ENCODE measurements around the gene CD226. TPM values are rescaled to one million over a fixed set of nuclear protein-coding genes. Genes with fewer than 3 reads are reported as not detected.
"Not testable (repeated sequence)": the region's sequence is repeated elsewhere in the genome, so short reads cannot be mapped to it uniquely, and the experiment has no call there.

Gene CD226
- total RNA-seq, 4 donors from 2014 or later: 0.05 to 0.24 (median 0.16) TPM

- Histone ChIP-seq H3K27ac (no peak overlapping the region), H3K27me3 (no peaks in the 10 kb centered on the region), H3K4me3 (no peak overlapping the region), H3K9me3 (no peaks in the 10 kb centered on the region), H3K36me3 (no peaks in the 10 kb centered on the region), H3K4me1 (no peaks in the 10 kb centered on the region)
- TF ChIP-seq POLR2AphosphoS5 (IDR thresholded peaks at IDR 0.05): no peak
- TF ChIP-seq, protein P1, sequence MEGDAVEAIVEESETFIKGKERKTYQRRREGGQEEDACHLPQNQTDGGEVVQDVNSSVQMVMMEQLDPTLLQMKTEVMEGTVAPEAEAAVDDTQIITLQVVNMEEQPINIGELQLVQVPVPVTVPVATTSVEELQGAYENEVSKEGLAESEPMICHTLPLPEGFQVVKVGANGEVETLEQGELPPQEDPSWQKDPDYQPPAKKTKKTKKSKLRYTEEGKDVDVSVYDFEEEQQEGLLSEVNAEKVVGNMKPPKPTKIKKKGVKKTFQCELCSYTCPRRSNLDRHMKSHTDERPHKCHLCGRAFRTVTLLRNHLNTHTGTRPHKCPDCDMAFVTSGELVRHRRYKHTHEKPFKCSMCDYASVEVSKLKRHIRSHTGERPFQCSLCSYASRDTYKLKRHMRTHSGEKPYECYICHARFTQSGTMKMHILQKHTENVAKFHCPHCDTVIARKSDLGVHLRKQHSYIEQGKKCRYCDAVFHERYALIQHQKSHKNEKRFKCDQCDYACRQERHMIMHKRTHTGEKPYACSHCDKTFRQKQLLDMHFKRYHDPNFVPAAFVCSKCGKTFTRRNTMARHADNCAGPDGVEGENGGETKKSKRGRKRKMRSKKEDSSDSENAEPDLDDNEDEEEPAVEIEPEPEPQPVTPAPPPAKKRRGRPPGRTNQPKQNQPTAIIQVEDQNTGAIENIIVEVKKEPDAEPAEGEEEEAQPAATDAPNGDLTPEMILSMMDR (IDR thresholded peaks at IDR 0.05): no peak
- TF ChIP-seq POLR2A (IDR thresholded peaks at IDR 0.05): no peak
- TF ChIP-seq EP300 (IDR thresholded peaks at IDR 0.05): no peak
- WGBS: 90% methylated on average over 7 of the region's 7 CpGs
- DNase-seq (ENCODE audit: low spot score in 2 of 2): no peak
Measured at GRCh38 chr18:69906765-69907164, 40.9 kb downstream of the CD226 start.

GRCh38 chr18:69900941-69901340, 46.7 kb downstream of the CD226 start:
- H3K4me1 ChIP-seq: no peaks in the 10 kb centered on the region
- H3K4me3 ChIP-seq: no peak overlapping the region
- no peaks in the 10 kb centered on the region for H3K27me3 ChIP-seq
- TF ChIP-seq POLR2AphosphoS5 (IDR thresholded peaks at IDR 0.05): no peak
- H3K9me3 ChIP-seq: no peaks in the 10 kb centered on the region
- H3K27ac ChIP-seq: no peak overlapping the region
- no peak for DNase-seq (ENCODE audit: low spot score in 2 of 2)
- 85% methylated on average over 2 of the region's 2 CpGs for WGBS
- H3K36me3 ChIP-seq: no peaks in the 10 kb centered on the region

DNA sequence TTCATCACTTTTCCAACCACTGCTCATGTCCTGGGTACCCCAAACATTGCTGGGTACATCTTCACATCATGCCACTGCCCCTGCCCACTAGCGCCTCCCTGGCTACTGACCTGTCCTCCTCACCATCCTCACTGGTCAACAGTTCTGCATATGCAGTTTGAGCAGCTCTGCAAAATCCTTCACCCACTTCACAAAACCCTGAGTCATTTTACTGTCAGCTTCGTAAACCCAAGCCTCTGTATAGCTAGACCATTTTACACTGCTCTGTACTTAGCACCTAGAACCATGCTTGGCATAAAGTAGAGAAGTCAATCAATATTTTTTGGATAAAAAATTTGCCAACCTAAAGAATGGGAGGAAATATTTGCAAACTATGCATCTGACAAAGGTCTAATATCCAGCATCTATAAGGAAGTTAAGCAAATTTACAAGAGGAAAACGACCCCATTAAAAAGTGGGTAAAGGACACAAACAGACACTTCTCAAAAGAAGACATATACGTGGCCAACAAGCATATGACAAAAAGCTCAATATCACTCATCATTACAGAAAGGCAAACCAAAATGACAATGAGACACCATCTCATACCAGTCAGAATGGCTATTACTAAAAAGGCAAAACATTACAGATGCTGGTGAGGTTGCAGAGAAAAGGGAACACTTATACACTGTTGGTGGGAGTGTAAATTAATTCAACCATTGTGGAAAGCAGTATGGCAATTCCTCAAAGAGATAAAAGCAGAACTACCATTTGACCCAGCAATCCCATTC, 48.3 kb downstream of the CD226 start:
- H3K36me3 ChIP-seq; DNase-seq (ENCODE audit: low spot score in 2 of 2); H3K27ac ChIP-seq; H3K27me3 ChIP-seq; H3K4me1 ChIP-seq; H3K4me3 ChIP-seq; H3K9me3 ChIP-seq: not testable (repeated sequence)
- 86% methylated on average over 4 of the region's 4 CpGs for WGBS

GRCh38 chr18:69898241-69898861, 49.3 kb downstream of the CD226 start:
- Histone ChIP-seq H3K4me3 (no peak overlapping the region), H3K9me3 (no peaks in the 10 kb centered on the region), H3K4me1 (no peaks in the 10 kb centered on the region), H3K36me3 (no peaks in the 10 kb centered on the region), H3K27me3 (no peaks in the 10 kb centered on the region), H3K27ac (no peak overlapping the region)
- TF ChIP-seq EP300 (IDR thresholded peaks at IDR 0.05): no peak
- DNase-seq (ENCODE audit: low spot score in 2 of 2): no peak
- whole genome bisulfite sequencing: 70% methylated on average over 10 of the region's 11 CpGs

DNA sequence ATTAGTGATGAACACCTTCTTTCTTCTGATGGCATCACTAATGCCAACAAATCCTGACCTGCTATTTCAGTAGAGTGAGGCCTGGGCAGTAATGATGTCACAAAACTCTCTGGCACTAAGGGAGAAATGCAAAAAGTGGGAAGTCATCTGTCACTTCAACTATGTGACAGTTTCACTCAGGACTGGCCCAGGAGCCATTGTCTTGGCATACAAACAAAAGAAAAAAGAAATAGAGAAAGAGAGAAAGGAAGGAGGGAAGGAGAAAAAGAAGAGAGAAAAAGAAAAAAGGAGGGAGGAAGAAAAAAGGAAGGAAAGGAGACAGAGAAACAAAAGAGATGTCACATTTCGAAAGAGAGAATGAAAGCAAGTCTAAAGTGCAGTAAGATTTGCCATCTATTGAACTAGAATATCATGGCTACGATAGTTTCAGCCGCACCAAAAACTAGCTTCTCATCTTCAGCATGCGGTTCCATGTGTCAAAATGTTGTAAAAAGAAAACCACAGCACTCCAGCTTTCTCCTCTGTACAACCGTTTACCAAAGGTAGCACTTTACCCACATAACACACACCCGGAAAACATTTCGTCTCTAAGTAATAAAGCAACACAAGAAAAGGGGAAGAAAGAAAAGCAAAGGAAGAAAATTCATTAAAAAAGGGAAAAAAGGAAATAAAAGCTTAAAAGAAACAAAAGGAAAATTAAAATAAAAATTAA, 50.1 kb downstream of the CD226 start:
- no peak for TF ChIP-seq EP300 (IDR thresholded peaks at IDR 0.05)
- no peak for TF ChIP-seq POLR2AphosphoS5 (IDR thresholded peaks at IDR 0.05)
- TF ChIP-seq, protein P1 (IDR thresholded peaks at IDR 0.05): no peak
- no peak for TF ChIP-seq POLR2A (IDR thresholded peaks at IDR 0.05)
- Histone ChIP-seq H3K4me3 (no peak overlapping the region), H3K36me3 (no peaks in the 10 kb centered on the region), H3K9me3 (no peaks in the 10 kb centered on the region), H3K27me3 (no peaks in the 10 kb centered on the region), H3K4me1 (no peaks in the 10 kb centered on the region), H3K27ac (no peak overlapping the region)
- 75% methylated on average over 7 of the region's 7 CpGs for WGBS
- DNase-seq (ENCODE audit: low spot score in 2 of 2): no peak

DNA sequence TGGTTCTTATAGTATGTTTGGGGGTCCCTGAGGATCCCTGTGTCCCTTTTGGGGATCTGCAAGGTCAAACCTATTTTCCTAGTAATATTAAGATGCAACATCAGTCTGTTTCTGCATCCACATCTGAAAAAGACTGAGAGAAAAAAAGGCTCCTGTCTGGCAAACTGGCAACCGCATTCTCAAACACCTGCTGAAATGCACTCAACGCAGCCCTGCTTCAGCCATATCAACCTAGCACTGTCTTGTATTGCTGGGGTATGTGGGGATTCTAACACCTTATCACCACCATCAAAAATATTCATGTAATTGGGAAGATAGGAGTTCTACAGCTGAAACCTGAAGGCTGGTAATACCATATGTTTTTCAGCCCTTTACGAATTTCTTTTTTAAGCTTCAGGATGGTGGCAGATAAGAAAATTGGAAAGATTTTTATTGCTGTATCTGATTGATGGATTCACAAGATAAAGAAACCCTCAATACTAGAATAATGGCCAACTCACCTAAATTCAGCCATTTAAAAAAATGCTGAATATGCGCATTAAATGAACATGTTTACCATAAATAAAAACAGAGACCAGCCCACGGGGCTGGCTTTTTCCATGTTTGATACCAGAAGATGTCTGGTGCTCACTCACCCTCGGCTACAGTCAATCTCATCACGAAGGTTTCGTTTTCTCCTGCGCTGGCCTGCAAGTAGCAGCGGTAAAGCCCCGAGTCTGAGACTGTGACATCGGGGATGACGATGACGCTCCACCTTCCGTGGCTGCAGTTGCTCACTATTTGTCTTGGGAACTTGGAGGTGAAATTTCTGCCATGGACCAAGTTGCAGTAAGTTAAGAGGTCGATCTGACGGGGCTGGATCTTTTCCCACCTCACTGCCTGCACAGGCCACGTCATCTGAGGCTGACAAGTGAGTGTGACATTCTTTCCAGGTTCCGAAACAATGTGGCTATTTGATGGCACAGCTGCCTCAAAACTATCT, 52.3 kb downstream of the CD226 start:
- Histone ChIP-seq H3K4me3 (no peak overlapping the region), H3K27me3 (no peaks in the 10 kb centered on the region), H3K4me1 (no peaks in the 10 kb centered on the region), H3K27ac (no peak overlapping the region), H3K36me3 (no peaks in the 10 kb centered on the region), H3K9me3 (no peaks in the 10 kb centered on the region)
- TF ChIP-seq POLR2AphosphoS5 (IDR thresholded peaks at IDR 0.05): no peak
- 90% methylated on average over 19 of the region's 19 CpGs for WGBS
- DNase-seq (ENCODE audit: low spot score in 2 of 2): no peak

Measured in suprapubic skin (tissue), 4 donors.